OCI-LY1 (cell line): ENCODE results near the gene PCNT.
"Not testable (repeated sequence)": the region's sequence is repeated elsewhere in the genome, so short reads cannot be mapped to it uniquely, and the experiment has no call there.

Experiments
- H2AFZ ChIP-seq: fragments of 200-600 bp; sonication (generic), shearing (Covaris generic); 2 replicates; pipeline ENCODE4 v1.6.0; 2014; ENCODE audit warnings: antibody characterized with exemption, mild to moderate bottlenecking, low read length
- H3F3A ChIP-seq: fragments of 200-600 bp; sonication (generic), shearing (Covaris generic); 2 replicates; pipeline ENCODE4 v1.6.0; 2014; ENCODE audit warnings: mild to moderate bottlenecking, antibody characterized with exemption, low read length, moderate library complexity; ENCODE audit not compliant: insufficient read depth
- H3K27ac ChIP-seq: fragments of 200-600 bp; sonication (generic); 2 replicates; pipeline ENCODE4 v1.5.1; 2014; ENCODE audit warnings: low read length, mixed run types, mild to moderate bottlenecking, low read depth; ENCODE audit not compliant: poor library complexity, severe bottlenecking
- H3K27me3 ChIP-seq: fragments of 200-600 bp; sonication (generic); 2 replicates; pipeline ENCODE4 v1.6.0; 2014; ENCODE audit warnings: antibody characterized with exemption, mild to moderate bottlenecking, low read length, moderate library complexity; ENCODE audit not compliant: insufficient read depth
- H3K36me3 ChIP-seq: fragments of 200-600 bp; sonication (generic); 2 replicates; pipeline ENCODE4 v1.6.1; 2014; ENCODE audit warnings: mild to moderate bottlenecking, antibody characterized with exemption, low read length, moderate library complexity, mixed read lengths; ENCODE audit not compliant: insufficient read depth
- H3K4me1 ChIP-seq: fragments of 200-600 bp; sonication (generic); 2 replicates; pipeline ENCODE4 v1.5.1; 2014; ENCODE audit warnings: mild to moderate bottlenecking, low read length, moderate library complexity; ENCODE audit not compliant: insufficient read depth, severe bottlenecking
- H3K4me2 ChIP-seq: fragments of 200-600 bp; sonication (generic), shearing (Covaris generic); 2 replicates; pipeline ENCODE4 v1.6.1; 2014; ENCODE audit warnings: low read length
- H3K4me3 ChIP-seq: fragments of 200-600 bp; sonication (generic); 2 replicates; pipeline ENCODE4 v1.5.1; 2014; ENCODE audit warnings: low read length, low read depth, mild to moderate bottlenecking, mixed read lengths; ENCODE audit not compliant: poor library complexity, severe bottlenecking
- H3K79me2 ChIP-seq: fragments of 200-600 bp; shearing (Covaris generic); 2 replicates; pipeline ENCODE4 v1.6.1; 2016; ENCODE audit warnings: mixed run types, low read length, mixed read lengths; ENCODE audit not compliant: insufficient read depth
- H3K9ac ChIP-seq: fragments of 200-600 bp; sonication (generic), shearing (Covaris generic); 2 replicates; pipeline ENCODE4 v1.6.1; 2014; ENCODE audit warnings: mild to moderate bottlenecking, low read length, mixed read lengths
- H3K9me2 ChIP-seq: fragments of 200-600 bp; sonication (generic), shearing (Covaris generic); 2 replicates; pipeline ENCODE4 v1.6.1; 2014; ENCODE audit warnings: low read depth, mild to moderate bottlenecking, low read length, mixed read lengths
- H3K9me3 ChIP-seq: fragments of 200-600 bp; shearing (Covaris generic); 2 replicates; pipeline ENCODE4 v1.6.1; 2014; ENCODE audit warnings: low read length, mixed read lengths
- H4K20me1 ChIP-seq: fragments of 200-600 bp; sonication (generic), shearing (Covaris generic); 2 replicates; pipeline ENCODE4 v1.6.0; 2016; ENCODE audit warnings: mild to moderate bottlenecking, low read length; ENCODE audit not compliant: insufficient read depth
- EZH2 ChIP-seq: fragments of 200-600 bp; sonication (generic), shearing (Covaris generic); IDR thresholded peaks from 2 replicates; pipeline ENCODE4 v1.8.0; 2017; ENCODE audit warnings: borderline replicate concordance, mixed run types, mild to moderate bottlenecking, antibody characterized with exemption, low read length, moderate library complexity, mixed read lengths
- TF ChIP-seq, protein P1 (sequence below): fragments of 200-600 bp; sonication (generic), shearing (Covaris generic); IDR thresholded peaks from 2 replicates; pipeline ENCODE4 v1.5.1; 2017; ENCODE audit warnings: mild to moderate bottlenecking, antibody characterized with exemption, low read length, moderate library complexity, mixed read lengths

PCNT gene

DNA sequence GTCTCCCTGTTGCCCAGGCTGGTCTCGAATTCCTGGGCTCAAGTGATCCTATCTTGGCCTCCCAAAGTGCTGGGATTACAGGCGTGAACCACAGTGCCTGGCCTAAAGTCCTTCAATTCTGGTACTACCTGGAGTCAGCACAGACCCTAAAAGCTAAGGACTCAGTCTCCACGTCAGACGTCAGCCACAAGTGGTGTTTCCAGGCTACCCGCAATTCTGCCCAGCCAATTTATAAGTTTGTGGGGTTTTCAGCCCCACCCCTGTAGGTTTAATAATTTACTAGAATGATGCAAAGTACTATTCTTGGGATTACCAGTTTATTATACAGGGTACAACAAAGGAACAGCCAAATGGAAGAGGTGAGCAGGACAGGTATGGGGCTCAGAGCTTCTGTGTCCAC is 124.2 kb downstream of the PCNT start:
- H3K36me3 ChIP-seq = peaks cover 48% of the 10 kb centered on the region
- no peaks in the 10 kb centered on the region for H3F3A ChIP-seq
- H3K9me3 ChIP-seq = no peaks in the 10 kb centered on the region
- no peak overlapping the region for H2AFZ ChIP-seq
- H3K4me3 ChIP-seq = no peak overlapping the region
- H3K9ac ChIP-seq = no peak overlapping the region
- H4K20me1 ChIP-seq = no peaks in the 10 kb centered on the region
- no peaks in the 10 kb centered on the region for H3K79me2 ChIP-seq
- no peaks in the 10 kb centered on the region for H3K9me2 ChIP-seq
- no peaks in the 10 kb centered on the region for H3K4me1 ChIP-seq
- H3K27ac ChIP-seq = no peak overlapping the region
- no peaks in the 10 kb centered on the region for H3K27me3 ChIP-seq
- no peak overlapping the region for H3K4me2 ChIP-seq
- TF ChIP-seq, protein P1, sequence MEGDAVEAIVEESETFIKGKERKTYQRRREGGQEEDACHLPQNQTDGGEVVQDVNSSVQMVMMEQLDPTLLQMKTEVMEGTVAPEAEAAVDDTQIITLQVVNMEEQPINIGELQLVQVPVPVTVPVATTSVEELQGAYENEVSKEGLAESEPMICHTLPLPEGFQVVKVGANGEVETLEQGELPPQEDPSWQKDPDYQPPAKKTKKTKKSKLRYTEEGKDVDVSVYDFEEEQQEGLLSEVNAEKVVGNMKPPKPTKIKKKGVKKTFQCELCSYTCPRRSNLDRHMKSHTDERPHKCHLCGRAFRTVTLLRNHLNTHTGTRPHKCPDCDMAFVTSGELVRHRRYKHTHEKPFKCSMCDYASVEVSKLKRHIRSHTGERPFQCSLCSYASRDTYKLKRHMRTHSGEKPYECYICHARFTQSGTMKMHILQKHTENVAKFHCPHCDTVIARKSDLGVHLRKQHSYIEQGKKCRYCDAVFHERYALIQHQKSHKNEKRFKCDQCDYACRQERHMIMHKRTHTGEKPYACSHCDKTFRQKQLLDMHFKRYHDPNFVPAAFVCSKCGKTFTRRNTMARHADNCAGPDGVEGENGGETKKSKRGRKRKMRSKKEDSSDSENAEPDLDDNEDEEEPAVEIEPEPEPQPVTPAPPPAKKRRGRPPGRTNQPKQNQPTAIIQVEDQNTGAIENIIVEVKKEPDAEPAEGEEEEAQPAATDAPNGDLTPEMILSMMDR = no peak
- TF ChIP-seq EZH2 = no peak

DNA sequence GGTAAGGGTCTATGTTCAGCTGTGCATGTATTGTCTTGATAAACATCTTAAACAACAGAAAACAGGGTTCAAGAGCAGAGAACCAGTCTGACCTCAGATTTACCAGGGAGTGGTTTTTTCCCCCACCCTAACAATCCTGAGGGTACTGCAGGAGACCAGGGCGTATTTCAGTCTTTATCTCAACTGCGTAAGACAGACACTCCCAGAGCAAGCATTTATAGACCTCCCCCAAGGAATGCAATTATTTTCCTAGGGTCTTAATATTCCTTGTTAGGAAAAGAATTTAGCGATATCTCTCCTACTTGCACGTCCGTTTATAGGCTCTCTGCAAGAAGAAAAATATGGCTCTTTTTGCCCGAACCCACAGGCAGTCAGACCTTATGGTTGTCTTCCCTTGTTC is 124.9 kb downstream of the PCNT start:
- H4K20me1 ChIP-seq, H3K4me2 ChIP-seq, H2AFZ ChIP-seq, H3K9me2 ChIP-seq, H3F3A ChIP-seq, H3K4me1 ChIP-seq, H3K27me3 ChIP-seq, H3K4me3 ChIP-seq, H3K79me2 ChIP-seq, H3K9ac ChIP-seq, H3K27ac ChIP-seq, H3K9me3 ChIP-seq: not testable (repeated sequence)
- peaks cover 41% of the 10 kb centered on the region for H3K36me3 ChIP-seq

DNA sequence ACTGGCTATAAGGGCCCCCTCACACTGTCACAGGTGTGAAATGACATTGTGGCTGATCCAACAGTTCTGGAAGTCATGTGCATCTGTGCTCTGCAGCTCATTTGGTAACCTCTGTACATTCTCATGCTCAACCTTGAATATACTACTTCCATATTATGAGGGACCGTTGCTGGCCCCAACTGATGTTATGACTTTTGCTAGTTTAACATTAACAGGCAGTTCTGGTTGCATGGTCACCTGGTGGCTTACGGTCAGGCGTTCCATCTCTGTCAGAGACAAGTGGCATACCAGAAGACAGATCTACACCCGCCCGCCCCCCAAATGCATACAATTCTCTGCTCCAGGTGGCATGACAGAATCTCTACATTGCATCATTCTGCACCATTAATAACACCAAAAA is 128.8 kb downstream of the PCNT start:
- H3K4me3 ChIP-seq = no peak overlapping the region
- peaks cover 3% of the 10 kb centered on the region; the same call in 1 of the 2 replicates for H3K79me2 ChIP-seq
- no peak overlapping the region for H3K27ac ChIP-seq
- no peaks in the 10 kb centered on the region for H3K9me2 ChIP-seq
- H2AFZ ChIP-seq = no peak overlapping the region
- H3F3A ChIP-seq = no peaks in the 10 kb centered on the region
- no peaks in the 10 kb centered on the region for H3K27me3 ChIP-seq
- H3K4me2 ChIP-seq = no peak overlapping the region
- no peaks in the 10 kb centered on the region for H4K20me1 ChIP-seq
- TF ChIP-seq, protein P1 = no peak
- TF ChIP-seq EZH2 = no peak
- peaks cover 31% of the 10 kb centered on the region for H3K36me3 ChIP-seq
- no peak overlapping the region for H3K9ac ChIP-seq
- H3K9me3 ChIP-seq = no peaks in the 10 kb centered on the region
- H3K4me1 ChIP-seq = peaks cover 15% of the 10 kb centered on the region

- Histone ChIP-seq H3K36me3 (peaks cover 30% of the 10 kb centered on the region), H2AFZ (no peak overlapping the region), H3K9me3 (no peaks in the 10 kb centered on the region), H3K4me1 (peaks cover 17% of the 10 kb centered on the region), H3K27me3 (no peaks in the 10 kb centered on the region), H3F3A (no peaks in the 10 kb centered on the region), H3K9me2 (no peaks in the 10 kb centered on the region), H3K4me3 (no peak overlapping the region), H3K79me2 (peaks cover 9% of the 10 kb centered on the region; the same call in 1 of the 2 replicates), H3K9ac (no peak overlapping the region), H3K27ac (no peak overlapping the region), H4K20me1 (no peaks in the 10 kb centered on the region), H3K4me2 (no peak overlapping the region)
- no peak for TF ChIP-seq EZH2
- TF ChIP-seq, protein P1 = no peak
Observed at GRCh38 chr21:46454142-46454541, 130.2 kb downstream of the PCNT start.
